ENCODE measurements around the gene PLCB4.

Gene PLCB4

GRCh38 chr20:9223296-9223695 lies 154.4 kb downstream of the PLCB4 start:
- DNase-seq (ENCODE audit: low spot score), result no peak

GRCh38 chr20:9225879-9226278 lies 157.0 kb downstream of the PLCB4 start:
- DNase-seq (ENCODE audit: low spot score), result peak; percentile 75

DNA sequence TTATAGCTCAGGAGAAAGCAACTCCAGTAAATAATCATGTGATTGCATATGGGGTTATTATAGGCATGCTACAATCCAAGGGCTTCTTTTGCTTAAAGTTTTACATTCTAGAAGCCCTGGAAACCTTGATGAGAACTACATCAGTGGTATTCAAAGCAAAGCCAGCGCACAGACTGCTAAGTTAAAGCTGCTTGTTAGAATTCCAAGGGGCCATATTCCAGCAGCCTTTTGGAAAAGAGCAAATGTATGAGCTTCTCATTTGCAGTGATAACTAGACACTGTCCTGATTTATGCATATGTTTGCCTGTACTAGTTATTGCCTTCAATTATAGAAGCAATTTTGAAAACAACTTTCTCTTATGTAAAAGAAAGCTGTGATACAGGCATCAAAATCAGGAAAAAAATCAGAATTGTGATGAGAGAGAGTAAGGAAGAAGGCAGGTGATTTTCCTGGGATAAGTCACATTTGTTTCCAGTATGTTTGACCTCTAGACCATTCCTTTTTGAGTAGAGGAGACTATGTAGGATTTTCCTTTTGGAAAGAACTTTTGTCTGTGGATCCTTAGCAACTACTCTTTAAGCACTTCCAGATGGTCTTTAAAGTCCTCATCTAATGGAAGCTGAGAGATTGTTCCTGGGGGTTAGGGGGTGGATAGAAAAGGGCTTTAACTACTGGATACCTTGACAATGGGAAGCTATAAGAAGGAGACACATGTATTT lies 159.2 kb downstream of the PLCB4 start:
- DNase-seq (ENCODE audit: low spot score), result no peak

- DNase-seq (ENCODE audit: low spot score), result no peak
Observed at GRCh38 chr20:9228774-9229450, 160.0 kb downstream of the PLCB4 start.

GRCh38 chr20:9230406-9230805 lies 161.5 kb downstream of the PLCB4 start:
- no peak for DNase-seq (ENCODE audit: low spot score)

DNA sequence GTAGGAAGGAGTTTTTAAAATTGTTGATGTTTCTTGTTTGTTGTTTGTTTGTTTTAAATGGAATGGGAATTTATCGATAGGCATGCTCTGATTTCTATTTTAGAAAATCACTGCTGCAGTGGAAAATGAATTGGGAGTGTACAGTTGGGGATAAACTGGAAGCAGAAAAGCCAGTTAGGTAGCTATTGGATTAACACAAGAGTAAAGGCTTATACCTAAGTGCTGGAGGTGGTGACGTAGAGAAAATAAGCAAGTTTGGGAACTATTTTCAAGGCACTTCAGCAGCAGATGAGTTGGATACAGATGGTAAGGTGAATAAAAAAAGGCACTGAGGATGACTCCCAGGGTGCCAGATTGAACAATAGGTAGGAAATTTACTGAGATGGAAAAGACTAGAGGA lies 164.9 kb downstream of the PLCB4 start:
- no peak for DNase-seq (ENCODE audit: low spot score)

GRCh38 chr20:9235518-9235917 lies 166.6 kb downstream of the PLCB4 start:
- no peak for DNase-seq (ENCODE audit: low spot score)

DNA sequence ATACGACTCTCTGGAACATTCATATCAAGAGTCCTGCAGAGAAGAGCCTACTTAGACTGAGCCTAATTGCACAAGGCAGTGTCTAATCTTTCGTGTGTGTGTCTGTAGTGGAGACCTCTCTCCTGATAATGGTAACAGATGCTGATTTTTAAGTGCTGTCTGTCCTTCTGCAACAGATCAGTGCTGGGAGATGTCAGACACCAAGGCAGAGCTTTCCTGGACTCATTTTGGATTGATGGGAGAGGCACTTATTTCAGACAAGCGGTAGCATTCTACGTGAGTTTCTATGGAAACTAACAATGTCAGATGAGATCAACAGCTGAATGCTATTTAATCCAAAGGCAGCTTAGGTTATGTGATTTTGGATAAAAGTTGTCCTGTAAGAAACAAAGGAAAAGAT lies 167.6 kb downstream of the PLCB4 start:
- no peak for DNase-seq (ENCODE audit: low spot score)

DNA sequence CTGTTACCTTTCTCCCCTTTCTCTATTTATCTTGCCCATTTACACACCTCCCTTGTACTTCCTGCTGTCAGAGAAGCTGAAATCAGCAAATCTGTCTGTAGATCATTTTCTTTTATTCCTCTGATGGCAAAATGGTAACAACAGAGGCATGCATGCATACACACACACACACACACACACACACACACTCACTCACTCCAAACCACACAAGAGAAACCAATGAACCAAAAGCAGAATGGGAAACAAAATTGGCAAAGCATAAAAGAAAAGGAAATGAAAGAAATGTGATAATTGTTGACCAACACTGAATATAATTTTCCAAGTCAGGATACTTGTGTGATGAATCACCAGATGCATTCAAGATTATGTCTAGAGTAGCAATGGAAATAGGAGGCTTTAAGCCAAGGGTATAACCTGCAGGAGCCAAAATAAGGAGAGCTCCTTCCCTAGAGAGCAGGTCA lies 172.4 kb downstream of the PLCB4 start:
- no peak for DNase-seq (ENCODE audit: low spot score)

GRCh38 chr20:9241721-9242427 lies 173.0 kb downstream of the PLCB4 start:
- no peak for DNase-seq (ENCODE audit: low spot score)

- no peak for DNase-seq (ENCODE audit: low spot score)
Observed at GRCh38 chr20:9243986-9244385, 175.1 kb downstream of the PLCB4 start.

DNA sequence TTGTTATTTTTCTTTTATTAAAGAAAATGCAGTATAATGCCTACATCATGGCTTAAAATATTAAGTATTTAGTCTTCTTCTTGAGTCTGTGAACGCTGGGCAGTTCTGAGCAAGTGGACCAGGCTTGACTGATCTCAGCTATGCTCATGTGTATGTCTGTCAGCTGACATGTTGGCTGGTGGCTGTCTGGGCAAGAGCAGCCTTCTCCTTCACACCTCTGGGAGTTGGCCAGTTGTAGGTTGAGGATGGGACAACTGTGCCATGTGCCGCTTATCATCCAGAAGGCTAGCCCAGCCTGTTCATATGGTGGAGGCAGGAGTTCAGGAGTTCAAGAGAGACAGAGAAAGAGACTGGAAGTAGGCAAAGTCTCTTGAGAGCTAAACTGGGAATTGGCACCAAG lies 175.9 kb downstream of the PLCB4 start:
- no peak for DNase-seq (ENCODE audit: low spot score)

DNA sequence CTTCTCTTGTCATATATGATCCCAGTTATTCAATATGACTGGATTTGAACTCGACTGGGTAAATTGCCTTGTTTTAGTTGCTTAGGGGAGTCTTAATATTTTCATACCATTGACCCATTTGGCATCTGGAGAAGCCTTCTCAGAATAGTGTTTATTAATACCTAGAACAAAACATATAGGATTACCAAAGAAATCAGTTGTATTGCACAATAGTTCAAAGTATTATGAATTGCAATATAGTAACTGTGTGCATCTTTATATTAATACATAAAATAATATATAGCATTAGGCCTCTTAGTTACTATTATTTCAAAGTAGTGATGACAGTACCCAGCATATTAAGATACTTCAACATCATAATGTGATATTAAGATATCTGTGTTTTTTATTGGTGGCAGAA lies 177.8 kb downstream of the PLCB4 start:
- DNase-seq (ENCODE audit: low spot score), result no peak

DNA sequence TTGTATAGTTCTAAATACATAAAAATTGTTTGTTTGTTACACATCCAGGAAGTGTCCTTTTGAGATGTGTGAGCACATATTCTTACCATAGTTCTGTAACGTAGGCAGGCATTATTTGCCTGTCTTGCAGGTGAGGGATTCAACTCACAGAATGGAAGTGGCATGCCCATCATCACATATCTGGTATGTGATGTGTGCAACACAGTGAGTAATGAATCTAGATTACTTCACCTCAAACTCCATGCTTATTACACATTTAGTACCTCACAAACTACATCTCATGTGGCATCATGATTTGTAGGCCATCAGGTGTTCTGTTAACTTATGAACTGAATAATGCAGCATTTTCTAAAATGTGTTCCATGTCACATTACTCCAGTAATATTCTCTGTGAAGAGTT lies 181.6 kb downstream of the PLCB4 start:
- DNase-seq (ENCODE audit: low spot score), result no peak

DNA sequence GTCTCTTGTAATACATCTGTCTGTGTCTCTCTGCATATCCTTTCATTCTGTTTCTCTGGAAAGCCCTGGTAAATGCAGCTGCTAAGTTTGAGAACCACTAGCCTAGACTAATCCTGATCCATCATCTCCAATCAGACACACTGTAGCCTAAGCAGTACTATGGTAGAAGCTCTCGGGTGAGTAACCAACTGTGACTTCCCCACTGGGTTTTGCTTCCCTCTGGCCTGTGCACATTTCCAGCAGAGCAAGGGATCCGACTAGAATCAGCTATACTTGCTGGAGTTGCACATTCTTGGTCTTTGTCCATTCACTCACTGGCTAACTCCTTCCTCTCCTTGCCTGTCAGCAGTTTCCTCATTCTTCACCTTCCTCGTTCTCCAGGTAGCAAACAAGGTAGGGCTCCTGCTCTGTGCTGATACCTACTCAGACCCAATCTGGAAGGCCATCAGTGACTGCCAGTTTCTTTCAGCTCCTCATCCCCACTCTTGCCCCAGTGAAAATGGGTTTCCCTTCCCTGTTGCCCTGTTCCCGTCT lies 184.2 kb downstream of the PLCB4 start:
- no peak for DNase-seq (ENCODE audit: low spot score)

DNA sequence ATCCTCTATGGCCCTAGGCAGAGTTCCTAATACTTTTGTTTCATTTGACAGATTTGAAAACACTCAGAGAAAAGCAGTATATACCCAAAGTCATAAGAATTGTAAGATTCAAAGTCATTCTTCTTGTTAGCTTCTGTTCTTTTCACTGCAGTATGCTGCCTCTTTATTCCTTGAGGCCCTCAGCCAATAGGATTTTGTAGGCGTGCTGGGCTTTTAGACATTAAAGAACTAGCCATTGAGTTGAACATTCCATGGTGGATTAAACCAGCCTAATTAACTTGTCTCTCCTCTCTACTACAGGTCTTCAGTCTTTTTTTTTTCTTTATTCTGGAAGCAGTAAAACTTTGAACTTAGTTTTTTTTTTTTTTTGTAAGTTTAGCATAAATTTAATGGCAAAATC lies 186.3 kb downstream of the PLCB4 start:
- no peak for DNase-seq (ENCODE audit: low spot score)

DNA sequence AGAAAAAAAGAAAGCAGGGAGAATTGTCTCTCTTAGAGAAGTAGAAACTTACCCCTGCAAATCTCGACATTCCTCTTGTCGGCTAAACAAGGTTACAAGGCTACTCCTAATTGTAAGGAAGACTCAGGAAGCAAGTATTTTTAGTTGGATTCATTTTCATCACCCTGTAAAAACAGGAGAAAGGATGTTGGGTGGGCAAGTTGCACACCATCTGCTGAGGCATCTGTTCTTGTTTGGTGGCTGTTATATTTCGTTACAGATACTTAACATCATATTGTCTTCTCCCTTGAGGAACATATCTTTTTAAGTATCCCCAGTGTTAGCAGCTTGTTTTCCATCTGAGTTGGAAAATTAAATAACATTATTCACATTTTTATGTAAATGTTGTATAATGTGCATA lies 187.5 kb downstream of the PLCB4 start:
- peak; percentile 78 for DNase-seq (ENCODE audit: low spot score)

GRCh38 chr20:9258901-9259300 lies 190.0 kb downstream of the PLCB4 start:
- no peak for DNase-seq (ENCODE audit: low spot score)

GRCh38 chr20:9260027-9260426 lies 191.1 kb downstream of the PLCB4 start:
- no peak for DNase-seq (ENCODE audit: low spot score)

DNA sequence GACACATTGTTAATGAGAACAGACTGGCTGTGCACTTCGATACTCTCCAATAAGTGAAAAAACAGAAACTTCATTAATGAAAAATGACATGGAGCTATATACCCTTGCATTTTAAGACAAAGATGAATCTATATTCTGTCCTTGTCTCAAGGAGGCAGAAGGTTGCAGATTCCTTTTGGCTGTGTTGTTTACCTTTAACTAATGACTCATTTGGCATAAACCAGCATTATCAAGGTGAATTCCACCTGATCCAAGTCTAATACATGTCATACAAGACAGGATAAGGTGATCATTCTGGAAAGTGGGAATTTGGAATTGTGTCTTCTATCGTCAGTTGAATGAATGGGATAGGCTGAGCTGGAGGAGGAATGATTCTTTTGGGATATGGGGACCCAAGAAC lies 192.9 kb downstream of the PLCB4 start:
- DNase-seq (ENCODE audit: low spot score), result no peak

GRCh38 chr20:9262653-9263194 lies 193.8 kb downstream of the PLCB4 start:
- peak; percentile 33 for DNase-seq (ENCODE audit: low spot score)

GRCh38 chr20:9269280-9269971 lies 200.5 kb downstream of the PLCB4 start:
- DNase-seq (ENCODE audit: low spot score), result no peak
